Subcutaneous abdominal adipose tissue (tissue), 5 donors: Measurements from ENCODE around the gene MYO1E.

Experiments
- H3K27ac ChIP-seq: one replicate; pipeline ENCODE4 v1.7.0; 2013; ENCODE audit warnings: low read depth, mild to moderate bottlenecking, inconsistent platforms, low read length, moderate library complexity
- H3K27me3 ChIP-seq, 5 donors: one replicate each; pipeline ENCODE4 v1.7.0; 2013; ENCODE audit warnings: low read length in 5 of 5, inconsistent platforms in 1 of 5; ENCODE audit not compliant: control insufficient read depth in 5 of 5, insufficient read depth in 4 of 5
- H3K36me3 ChIP-seq, 5 donors: one replicate each; pipeline ENCODE4 v1.7.0; 2013; ENCODE audit warnings: low read length in 5 of 5; ENCODE audit not compliant: control insufficient read depth in 5 of 5, insufficient read depth in 5 of 5
- H3K4me1 ChIP-seq, 5 donors: one replicate each; pipeline ENCODE4 v1.7.0; 2013; ENCODE audit warnings: low read length in 5 of 5, mild to moderate bottlenecking in 3 of 5, moderate library complexity in 1 of 5; ENCODE audit not compliant: control insufficient read depth in 5 of 5, insufficient read depth in 5 of 5
- H3K4me3 ChIP-seq, 5 donors: one replicate each; pipeline ENCODE4 v1.7.0; 2013; ENCODE audit warnings: low read length in 5 of 5, low read depth in 1 of 5
- H3K9ac ChIP-seq, 5 donors: one replicate each; pipeline ENCODE4 v1.7.0; 2013; ENCODE audit warnings: low read length in 5 of 5, mild to moderate bottlenecking in 4 of 5, moderate library complexity in 3 of 5
- H3K9me3 ChIP-seq, 5 donors: one replicate each; pipeline ENCODE4 v1.7.0; 2013; ENCODE audit warnings: low read length in 5 of 5; ENCODE audit not compliant: control insufficient read depth in 5 of 5
- donor health status: healthy.
- donor health status: healthy.
- donor health status: healthy.
- donor health status: healthy.
- donor health status: healthy.

MYO1E gene

GRCh38 chr15:59199626-59200465 lies 172.8 kb downstream of the MYO1E start:
- peaks cover 4 to 58% (median 26%) of the 10 kb centered on the region in 5 donors for H3K36me3 ChIP-seq
- no peak overlapping the region for H3K9ac ChIP-seq
- no peaks in the 10 kb centered on the region for H3K27me3 ChIP-seq
- H3K4me3 ChIP-seq, result no peak overlapping the region
- H3K27ac ChIP-seq, result no peak overlapping the region
- H3K4me1 ChIP-seq, result peaks cover 0 to 11% (median 0%) of the 10 kb centered on the region in 5 donors
- no peaks in the 10 kb centered on the region for H3K9me3 ChIP-seq

GRCh38 chr15:59197454-59197853 lies 175.2 kb downstream of the MYO1E start:
- Histone ChIP-seq H3K27me3 (no peaks in the 10 kb centered on the region), H3K36me3 (peaks cover 4 to 64% (median 37%) of the 10 kb centered on the region in 5 donors), H3K9ac (no peak overlapping the region), H3K27ac (no peak overlapping the region), H3K4me1 (peaks cover 0 to 5% (median 0%) of the 10 kb centered on the region in 5 donors), H3K4me3 (no peak overlapping the region), H3K9me3 (no peaks in the 10 kb centered on the region)

GRCh38 chr15:59196416-59196815 lies 176.3 kb downstream of the MYO1E start:
- peaks cover 4 to 61% (median 31%) of the 10 kb centered on the region in 5 donors for H3K36me3 ChIP-seq
- H3K9ac ChIP-seq, result no peak overlapping the region
- no peaks in the 10 kb centered on the region for H3K9me3 ChIP-seq
- peaks cover 0 to 5% (median 0%) of the 10 kb centered on the region in 5 donors for H3K4me1 ChIP-seq
- no peak overlapping the region for H3K4me3 ChIP-seq
- no peaks in the 10 kb centered on the region for H3K27me3 ChIP-seq
- H3K27ac ChIP-seq, result no peak overlapping the region

DNA sequence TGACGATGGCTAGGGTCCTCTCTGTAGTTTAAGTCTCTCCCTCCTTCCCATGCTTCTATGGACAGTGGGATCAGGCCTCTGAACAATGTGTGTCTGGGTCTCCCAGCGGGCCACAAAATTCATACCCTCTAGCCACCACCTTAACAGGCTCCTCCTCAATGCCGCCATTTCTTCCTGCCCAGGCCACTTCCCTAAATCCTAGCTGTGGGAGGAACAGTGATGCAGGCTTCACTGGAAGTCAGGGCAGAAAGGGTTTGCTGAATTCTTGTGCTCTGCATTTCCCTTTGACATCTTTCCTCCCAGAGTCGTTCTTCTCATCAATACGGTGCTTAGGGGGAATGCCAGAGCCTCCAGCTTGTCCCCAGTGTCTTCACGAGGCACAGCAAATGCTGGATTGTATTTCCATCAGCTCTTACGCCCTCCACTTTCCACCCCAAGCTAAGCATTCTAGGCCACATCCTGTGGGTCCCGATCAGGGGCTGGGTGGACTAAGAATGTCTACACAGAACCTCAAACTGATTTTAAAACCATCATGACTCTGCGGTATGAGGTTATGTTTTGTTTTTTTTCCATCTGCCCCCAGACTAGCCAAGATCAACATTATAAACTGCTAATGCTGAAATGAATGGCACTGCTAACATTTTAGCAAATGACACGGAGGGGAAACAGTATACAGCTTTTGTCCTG lies 177.9 kb downstream of the MYO1E start:
- Histone ChIP-seq H3K9ac (no peak overlapping the region), H3K4me1 (no peaks in the 10 kb centered on the region), H3K27me3 (no peaks in the 10 kb centered on the region), H3K27ac (no peak overlapping the region), H3K9me3 (no peaks in the 10 kb centered on the region), H3K36me3 (peaks cover 4 to 60% (median 36%) of the 10 kb centered on the region in 5 donors), H3K4me3 (no peak overlapping the region)

DNA sequence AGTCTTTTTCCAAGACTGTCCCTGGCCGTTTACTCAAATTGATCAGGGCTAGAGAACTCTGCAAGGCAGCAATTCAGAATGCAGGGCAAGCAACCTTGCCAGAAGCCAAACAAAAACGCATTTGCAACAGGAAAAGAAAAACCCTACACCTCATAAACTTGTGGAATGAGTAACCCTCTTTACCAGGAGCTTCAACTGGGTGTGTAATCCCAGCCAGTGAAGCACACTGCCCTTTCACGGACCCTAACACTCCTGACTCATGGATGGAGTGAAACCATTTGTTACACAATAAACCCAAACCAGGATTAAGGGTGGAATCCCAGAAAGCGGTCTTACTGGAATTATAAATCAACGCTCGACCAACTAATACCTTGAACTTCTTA lies 180.8 kb downstream of the MYO1E start:
- Histone ChIP-seq H3K9ac (no peak overlapping the region), H3K36me3 (peaks cover 12 to 69% (median 41%) of the 10 kb centered on the region in 5 donors), H3K4me1 (no peaks in the 10 kb centered on the region), H3K27me3 (no peaks in the 10 kb centered on the region), H3K27ac (no peak overlapping the region), H3K9me3 (no peaks in the 10 kb centered on the region), H3K4me3 (no peak overlapping the region)

- H3K9me3 ChIP-seq, result no peaks in the 10 kb centered on the region
- no peak overlapping the region for H3K4me3 ChIP-seq
- H3K9ac ChIP-seq, result no peak overlapping the region
- no peaks in the 10 kb centered on the region for H3K4me1 ChIP-seq
- peaks cover 12 to 66% (median 41%) of the 10 kb centered on the region in 5 donors for H3K36me3 ChIP-seq
- no peak overlapping the region for H3K27ac ChIP-seq
- no peaks in the 10 kb centered on the region for H3K27me3 ChIP-seq
These were observed 182.4 kb downstream of the MYO1E start for GRCh38 chr15:59190291-59190690.

- Histone ChIP-seq H3K27me3 (no peaks in the 10 kb centered on the region), H3K9me3 (no peaks in the 10 kb centered on the region), H3K27ac (no peak overlapping the region), H3K9ac (no peak overlapping the region), H3K36me3 (peaks cover 10 to 61% (median 34%) of the 10 kb centered on the region in 5 donors), H3K4me1 (no peaks in the 10 kb centered on the region), H3K4me3 (no peak overlapping the region)
These were observed 183.4 kb downstream of the MYO1E start for GRCh38 chr15:59189241-59189640.

GRCh38 chr15:59186501-59186900 lies 186.2 kb downstream of the MYO1E start:
- Histone ChIP-seq H3K4me3 (no peak overlapping the region), H3K9ac (no peak overlapping the region), H3K27me3 (no peaks in the 10 kb centered on the region), H3K27ac (no peak overlapping the region), H3K4me1 (no peaks in the 10 kb centered on the region), H3K36me3 (peaks cover 8 to 39% (median 18%) of the 10 kb centered on the region in 5 donors), H3K9me3 (peaks cover 0 to 5% (median 4%) of the 10 kb centered on the region in 5 donors)

GRCh38 chr15:59185725-59186124 lies 186.9 kb downstream of the MYO1E start:
- Histone ChIP-seq H3K27me3 (no peaks in the 10 kb centered on the region), H3K36me3 (peaks cover 8 to 38% (median 18%) of the 10 kb centered on the region in 5 donors), H3K4me3 (no peak overlapping the region), H3K4me1 (peaks cover 0 to 7% (median 2%) of the 10 kb centered on the region in 5 donors), H3K9me3 (peaks cover 0 to 8% (median 6%) of the 10 kb centered on the region in 5 donors), H3K27ac (no peak overlapping the region), H3K9ac (no peak overlapping the region)
